Skeletal muscle tissue (tissue), 4 donors: Measurements from ENCODE around the gene GGT6. TPM values are rescaled to one million over a fixed set of nuclear protein-coding genes. Genes with fewer than 3 reads are reported as not detected.
A peak's percentile ranks its signal among the peaks of the same experiment; 100 is the strongest.

Source experiments
- H3K27ac ChIP-seq: one replicate; pipeline ENCODE4 v1.7.0; 2013; ENCODE audit warnings: mild to moderate bottlenecking, low read depth, low read length, inconsistent platforms
- H3K27me3 ChIP-seq, 3 donors: one replicate each; pipeline ENCODE4 v1.7.0; 2013; ENCODE audit warnings: low read length in 3 of 3; ENCODE audit not compliant: control insufficient read depth in 3 of 3, insufficient read depth in 3 of 3
- H3K36me3 ChIP-seq, 3 donors: one replicate each; pipeline ENCODE4 v1.7.0; 2013; ENCODE audit warnings: low read length in 3 of 3; ENCODE audit not compliant: control insufficient read depth in 3 of 3, insufficient read depth in 3 of 3
- H3K4me1 ChIP-seq, 3 donors: one replicate each; pipeline ENCODE4 v1.7.0; 2013; ENCODE audit warnings: low read length in 3 of 3, mild to moderate bottlenecking in 3 of 3; ENCODE audit not compliant: control insufficient read depth in 3 of 3, insufficient read depth in 3 of 3
- H3K4me3 ChIP-seq, 3 donors: one replicate each; pipeline ENCODE4 v1.7.0; 2013; ENCODE audit warnings: low read length in 3 of 3
- H3K9ac ChIP-seq, 3 donors: one replicate each; pipeline ENCODE4 v1.7.0; 2013; ENCODE audit warnings: low read length in 3 of 3, mild to moderate bottlenecking in 3 of 3, moderate library complexity in 2 of 3, low read depth in 1 of 3
- H3K9me3 ChIP-seq, 3 donors: one replicate each; pipeline ENCODE4 v1.7.0; 2013; ENCODE audit warnings: low read length in 3 of 3; ENCODE audit not compliant: control insufficient read depth in 3 of 3
- total RNA-seq: library from RNA; depleted of rRNA; stranded (reverse); fragments of >200 nt; gene quantifications from one replicate; pipeline ENCODE4 v1.2.3, GENCODE V29; 2014
- donor health status: Osteomylitis.

GGT6 gene
- total RNA-seq, 1 donor from 2014 or later: not detected

- Histone ChIP-seq H3K4me3 (no peak overlapping the region), H3K4me1 (peaks cover 26 to 46% (median 29%) of the 10 kb centered on the region in 3 donors), H3K9ac (peak overlapping the region in 2 of 3 donors; percentile 33 to 45), H3K27ac (peak overlapping the region; percentile 64), H3K27me3 (no peaks in the 10 kb centered on the region), H3K36me3 (peaks cover 49 to 53% (median 49%) of the 10 kb centered on the region in 3 donors), H3K9me3 (no peaks in the 10 kb centered on the region)
These were observed 18.2 kb downstream of the GGT6 start for GRCh38 chr17:4542003-4542725.

- Histone ChIP-seq H3K27ac (peak overlapping the region; percentile 64), H3K9ac (peak overlapping the region in 2 of 3 donors; percentile 33 to 50), H3K4me1 (peaks cover 29 to 53% (median 36%) of the 10 kb centered on the region in 3 donors), H3K36me3 (peaks cover 43 to 49% (median 44%) of the 10 kb centered on the region in 3 donors), H3K27me3 (no peaks in the 10 kb centered on the region), H3K9me3 (no peaks in the 10 kb centered on the region), H3K4me3 (peak overlapping the region in 1 of 3 donors; percentile 35)
These were observed 18.9 kb downstream of the GGT6 start for GRCh38 chr17:4541328-4542002.

- Histone ChIP-seq H3K4me1 (peaks cover 36 to 57% (median 40%) of the 10 kb centered on the region in 3 donors), H3K27ac (peak overlapping the region; percentile 64), H3K36me3 (peaks cover 38 to 47% (median 41%) of the 10 kb centered on the region in 3 donors), H3K27me3 (no peaks in the 10 kb centered on the region), H3K9me3 (no peaks in the 10 kb centered on the region), H3K9ac (peak overlapping the region in 1 of 3 donors; percentile 50), H3K4me3 (peak overlapping the region in 1 of 3 donors; percentile 35)
These were observed 19.6 kb downstream of the GGT6 start for GRCh38 chr17:4540687-4541327.

DNA sequence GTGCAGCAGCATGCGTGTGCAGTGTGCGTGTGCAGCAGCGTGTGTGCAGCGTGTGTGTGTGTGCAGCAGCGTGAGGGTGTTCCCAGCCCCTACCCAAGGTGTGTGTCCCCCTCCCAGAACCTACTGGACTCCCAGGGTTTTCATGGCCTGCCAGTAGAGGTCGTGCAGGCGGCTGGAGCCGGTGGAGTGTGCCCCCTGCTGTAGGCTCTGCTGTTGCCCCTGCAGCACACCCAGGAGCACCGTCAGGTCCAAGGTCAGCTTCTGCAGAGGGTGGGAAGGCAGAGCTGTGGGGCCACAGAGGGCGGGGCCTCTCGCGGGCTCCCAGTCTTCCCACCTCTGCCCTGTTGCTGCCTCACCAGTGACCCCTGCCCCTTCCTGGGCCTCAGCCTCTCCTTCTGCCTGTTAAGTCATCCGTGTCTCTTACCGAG is 20.1 kb downstream of the GGT6 start:
- Histone ChIP-seq H3K9ac (no peak overlapping the region), H3K9me3 (no peaks in the 10 kb centered on the region), H3K36me3 (peaks cover 37 to 44% (median 41%) of the 10 kb centered on the region in 3 donors), H3K4me3 (no peak overlapping the region), H3K27ac (peak overlapping the region; percentile 64), H3K4me1 (peaks cover 39 to 54% (median 44%) of the 10 kb centered on the region in 3 donors), H3K27me3 (peaks cover 0 to 3% (median 0%) of the 10 kb centered on the region in 3 donors)

GRCh38 chr17:4539576-4540223 is 20.7 kb downstream of the GGT6 start:
- no peaks in the 10 kb centered on the region for H3K9me3 ChIP-seq
- peaks cover 37 to 42% (median 41%) of the 10 kb centered on the region in 3 donors for H3K36me3 ChIP-seq
- H3K4me1 ChIP-seq: peaks cover 41 to 54% (median 44%) of the 10 kb centered on the region in 3 donors
- peaks cover 0 to 4% (median under 1%) of the 10 kb centered on the region in 3 donors for H3K27me3 ChIP-seq
- H3K9ac ChIP-seq: no peak overlapping the region
- H3K4me3 ChIP-seq: no peak overlapping the region
- H3K27ac ChIP-seq: peak overlapping the region; percentile 64

DNA sequence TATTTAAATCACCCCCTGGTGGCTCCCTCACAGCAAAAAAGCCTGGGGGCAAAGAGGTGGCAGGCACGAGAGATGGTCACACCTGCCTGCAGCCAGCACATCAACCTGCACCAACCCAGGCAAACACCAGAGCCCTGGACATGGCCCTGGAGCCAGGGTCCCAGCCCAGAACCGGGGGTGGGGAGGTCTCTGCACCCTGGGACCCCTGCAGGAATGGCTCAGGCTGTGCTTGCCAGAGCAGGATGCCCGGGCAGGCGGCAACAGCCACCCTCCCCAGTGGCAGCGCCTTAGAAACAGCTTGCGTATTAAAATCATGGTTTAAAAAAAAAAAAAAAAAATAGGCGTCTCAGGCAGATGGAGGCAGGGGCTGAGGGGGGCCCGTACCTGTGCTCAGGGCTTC is 21.4 kb downstream of the GGT6 start:
- H3K27me3 ChIP-seq: peaks cover 3 to 7% (median 7%) of the 10 kb centered on the region in 3 donors
- no peak overlapping the region for H3K4me3 ChIP-seq
- H3K36me3 ChIP-seq: peaks cover 34 to 37% (median 37%) of the 10 kb centered on the region in 3 donors
- H3K4me1 ChIP-seq: peaks cover 46 to 61% (median 48%) of the 10 kb centered on the region in 3 donors
- no peak overlapping the region for H3K9ac ChIP-seq
- H3K27ac ChIP-seq: no peak overlapping the region
- H3K9me3 ChIP-seq: no peaks in the 10 kb centered on the region

- Histone ChIP-seq H3K36me3 (peaks cover 30 to 33% (median 31%) of the 10 kb centered on the region in 3 donors), H3K27me3 (peaks cover 5 to 9% (median 9%) of the 10 kb centered on the region in 3 donors), H3K4me3 (no peak overlapping the region), H3K9me3 (no peaks in the 10 kb centered on the region), H3K4me1 (peaks cover 49 to 66% (median 52%) of the 10 kb centered on the region in 3 donors), H3K9ac (peak overlapping the region in 1 of 3 donors; percentile 25), H3K27ac (peak overlapping the region; percentile 77)
These were observed 22.0 kb downstream of the GGT6 start for GRCh38 chr17:4538236-4539002.

DNA sequence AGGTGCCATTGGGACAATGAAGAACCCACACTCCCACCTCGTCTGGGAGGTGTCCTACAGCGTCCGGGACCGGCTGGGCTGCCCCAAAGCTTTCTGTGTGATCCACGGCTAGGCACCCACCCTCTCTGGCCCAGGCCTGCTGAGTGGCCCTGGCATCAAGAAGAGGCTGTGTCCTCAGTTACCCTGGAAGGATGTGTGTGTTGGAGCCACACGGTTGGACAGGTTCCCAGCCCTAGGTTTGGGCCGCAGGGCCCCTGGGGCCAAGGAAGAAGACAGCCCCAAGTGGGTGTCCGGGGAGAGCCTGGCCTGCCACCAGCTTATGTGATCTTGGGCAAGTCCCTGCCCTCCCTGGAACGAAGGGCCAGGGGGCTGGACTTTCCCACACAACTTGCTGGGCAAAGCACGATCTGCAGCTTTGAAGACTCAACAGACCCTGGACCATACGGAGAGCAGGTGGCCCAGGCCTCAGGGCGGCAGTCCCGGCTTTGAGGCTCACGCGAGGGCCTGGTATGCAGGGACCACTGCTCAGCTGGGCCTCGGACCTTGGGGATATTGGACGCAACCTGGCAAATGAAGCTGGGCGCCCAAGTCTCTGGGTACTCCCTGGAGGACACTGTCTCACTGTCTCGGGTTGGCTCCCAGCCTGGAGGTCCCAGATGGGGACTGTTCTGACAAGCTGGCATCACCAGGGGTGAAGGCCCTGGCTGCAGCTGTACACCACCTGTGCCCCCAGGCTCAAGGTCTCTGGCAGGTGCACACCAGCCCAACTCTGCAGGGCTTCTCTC is 22.7 kb downstream of the GGT6 start:
- H3K36me3 ChIP-seq: peaks cover 23 to 28% (median 28%) of the 10 kb centered on the region in 3 donors
- H3K27me3 ChIP-seq: peaks cover 5 to 14% (median 9%) of the 10 kb centered on the region in 3 donors
- peak overlapping the region; percentile 25 to 54 (median 45) for H3K9ac ChIP-seq
- peak overlapping the region in 1 of 3 donors; percentile 22 for H3K4me3 ChIP-seq
- peaks cover 49 to 72% (median 54%) of the 10 kb centered on the region in 3 donors for H3K4me1 ChIP-seq
- H3K27ac ChIP-seq: peak overlapping the region; percentile 77
- no peaks in the 10 kb centered on the region for H3K9me3 ChIP-seq
